ENCODE measurements around the gene CLBA1.
"Not testable (repeated sequence)": the region's sequence is repeated elsewhere in the genome, so short reads cannot be mapped to it uniquely, and the experiment has no call there.

The CLBA1 gene

DNA sequence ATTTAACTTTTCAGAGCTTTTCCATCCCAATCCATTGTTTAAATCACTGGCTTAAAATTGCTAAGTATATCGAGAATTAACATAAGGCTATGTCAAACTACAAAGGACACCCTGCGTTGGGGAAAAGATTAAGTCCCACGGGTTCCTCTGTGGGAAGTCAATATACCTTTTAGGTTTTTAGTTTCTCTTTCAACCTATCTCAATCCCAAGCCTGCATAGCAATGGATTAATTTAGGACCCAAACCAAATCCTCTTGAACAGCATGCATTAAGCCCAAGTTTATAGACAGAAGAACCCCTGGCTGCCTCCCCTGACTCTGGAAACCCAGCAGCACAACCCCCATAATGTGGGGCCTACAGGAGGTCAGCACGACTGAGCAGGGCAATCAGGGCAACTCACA is 29.0 kb downstream of the CLBA1 start:
- DNase-seq (ENCODE audit: low read depth), result no peak
- peak overlapping the region; percentile 11 for H3K4me3 ChIP-seq (ENCODE audit: low read depth, low read length)

DNA sequence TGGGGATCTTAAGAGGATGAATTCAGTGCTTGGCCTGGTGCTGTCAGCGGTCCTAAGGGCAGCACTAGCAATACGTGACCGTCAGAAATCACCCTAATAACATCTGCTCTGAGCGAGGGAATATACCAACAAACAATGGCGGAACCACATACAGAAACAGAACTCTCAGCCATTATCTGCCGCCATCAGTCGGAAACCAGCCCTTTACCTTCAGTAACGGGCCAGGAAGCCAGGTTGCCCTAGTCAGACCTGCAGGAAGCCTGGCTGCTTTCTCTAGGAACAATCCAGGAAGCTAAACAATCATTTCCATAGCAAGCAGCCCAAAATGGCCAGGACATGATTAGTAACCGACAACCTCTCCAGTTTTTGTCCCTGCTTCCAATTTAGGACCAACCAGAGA is 29.7 kb downstream of the CLBA1 start:
- no peak for DNase-seq (ENCODE audit: low read depth)
- H3K4me3 ChIP-seq (ENCODE audit: low read depth, low read length), result no peak overlapping the region

- no peak for DNase-seq (ENCODE audit: low read depth)
- H3K4me3 ChIP-seq (ENCODE audit: low read depth, low read length), result no peak overlapping the region
These were observed 30.3 kb downstream of the CLBA1 start for GRCh38 chr14:105015905-105016304.

- no peak overlapping the region for H3K4me3 ChIP-seq (ENCODE audit: low read depth, low read length)
- no peak for DNase-seq (ENCODE audit: low read depth)
These were observed 32.8 kb downstream of the CLBA1 start for GRCh38 chr14:105018414-105018813.

DNA sequence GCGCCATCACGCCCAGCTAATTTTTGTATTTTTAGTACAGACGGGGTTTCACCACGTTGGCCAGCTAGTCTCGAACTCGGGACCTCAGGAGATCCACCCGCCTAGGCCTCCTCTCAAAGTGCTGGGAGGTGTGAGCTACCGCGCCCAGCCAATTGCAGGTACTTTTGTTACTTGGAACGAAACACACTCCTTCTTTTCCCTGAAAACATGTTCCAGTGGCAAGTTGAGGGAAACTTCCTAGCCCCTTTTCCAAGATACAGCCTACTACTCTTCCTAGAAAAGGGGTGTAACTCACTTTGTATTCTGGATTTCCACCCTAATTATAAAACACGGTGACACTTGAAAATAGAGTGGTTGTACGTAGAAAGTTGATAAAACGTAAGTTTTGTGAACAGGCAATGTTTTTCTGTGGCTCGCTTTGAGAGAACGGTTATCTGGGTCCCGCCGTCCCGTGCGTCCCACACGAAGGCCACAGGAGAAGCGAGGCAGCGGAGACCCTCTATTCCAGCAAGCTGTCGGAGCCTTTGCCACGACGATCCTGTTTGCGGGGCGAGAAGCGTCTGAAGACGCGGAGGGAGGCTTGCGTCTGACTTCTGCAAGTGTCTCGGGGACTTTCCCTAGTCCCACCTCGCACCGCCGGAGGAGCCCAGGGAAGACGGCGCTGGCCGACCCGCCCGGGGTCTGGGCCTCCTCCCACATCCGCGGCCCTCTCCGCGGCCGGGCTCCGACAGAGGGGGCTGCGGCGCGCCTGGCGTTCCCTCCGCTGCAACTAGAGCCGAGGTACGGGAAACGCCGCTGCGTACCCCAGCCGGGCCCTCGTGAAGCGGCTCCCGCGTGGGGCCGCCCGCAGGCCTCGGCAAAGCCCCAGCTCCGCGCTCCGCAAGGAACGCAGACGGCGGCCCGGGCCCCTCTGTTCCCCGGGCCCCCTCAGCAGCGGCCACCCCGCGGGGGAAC is 34.5 kb downstream of the CLBA1 start:
- no peak for DNase-seq (ENCODE audit: low read depth)
- peak overlapping the region; percentile 76 for H3K4me3 ChIP-seq (ENCODE audit: low read depth, low read length)

- H3K4me3 ChIP-seq (ENCODE audit: low read depth, low read length), result peak within 1 kb of the TSS; percentile 76
- DNase-seq (ENCODE audit: low read depth), result peak; percentile 77
These were observed 35.4 kb downstream of the CLBA1 start, which contains the start of gene CDCA4 for GRCh38 chr14:105020815-105021655. TSS of gene CDCA4 (minus strand) at chr14:105021083. CDS start at chr14:105011929, 9,154 bp downstream.

DNA sequence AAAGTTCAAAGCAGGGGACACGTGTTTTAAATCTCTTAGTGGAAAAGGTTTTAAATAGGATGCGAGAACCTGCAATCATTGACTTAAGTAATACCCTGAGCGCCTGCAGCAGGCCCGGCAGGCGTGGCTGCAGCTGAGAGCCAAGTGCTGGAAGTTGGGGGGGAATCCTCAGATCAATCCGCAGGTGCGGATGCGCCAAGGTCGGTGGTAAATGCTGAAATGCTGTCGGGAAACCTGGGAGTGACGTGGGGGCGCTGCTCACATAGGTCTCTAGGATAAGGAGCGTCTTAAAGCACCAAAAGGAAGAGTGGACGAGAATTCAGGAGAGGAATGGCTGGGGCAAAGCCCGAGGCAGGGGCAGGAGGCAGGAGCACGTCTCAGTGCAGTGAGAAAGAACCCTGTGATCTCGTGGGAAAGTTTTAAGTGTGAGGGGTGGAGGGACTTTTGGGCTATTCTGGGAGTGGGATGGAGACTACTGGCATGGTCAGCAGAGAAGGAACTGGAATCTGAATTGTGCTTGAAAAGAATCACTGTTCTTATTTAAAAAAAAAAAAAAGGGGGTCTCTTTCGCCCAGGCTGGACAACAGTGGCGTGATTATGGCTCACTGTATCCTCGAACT is 36.2 kb downstream of the CLBA1 start:
- DNase-seq (ENCODE audit: low read depth), result no peak
- H3K4me3 ChIP-seq (ENCODE audit: low read depth, low read length), result peak overlapping the region; percentile 74

GRCh38 chr14:105022276-105022670 is 36.7 kb downstream of the CLBA1 start:
- peak overlapping the region; percentile 74 for H3K4me3 ChIP-seq (ENCODE audit: low read depth, low read length)
- DNase-seq (ENCODE audit: low read depth), result no peak

DNA sequence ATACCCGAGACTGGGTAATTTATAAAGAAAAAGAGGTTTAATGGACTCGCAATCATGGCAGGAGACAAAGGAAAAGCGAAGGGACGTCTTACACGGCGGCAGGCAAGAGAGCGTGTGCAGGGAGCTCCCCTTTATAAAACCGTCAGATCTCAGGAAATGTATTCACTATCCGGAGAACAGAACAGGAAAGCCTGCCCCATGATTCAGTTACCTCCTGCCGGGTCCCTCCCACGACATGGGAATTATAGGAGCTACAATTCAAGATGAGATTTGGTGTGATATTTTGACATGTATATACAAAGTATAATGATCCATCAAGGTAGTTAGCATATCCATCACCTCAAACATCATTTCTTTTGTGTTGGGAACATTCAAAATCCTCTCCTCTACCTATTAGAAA is 37.6 kb downstream of the CLBA1 start:
- DNase-seq (ENCODE audit: low read depth), result no peak
- no peak overlapping the region for H3K4me3 ChIP-seq (ENCODE audit: low read depth, low read length)

DNA sequence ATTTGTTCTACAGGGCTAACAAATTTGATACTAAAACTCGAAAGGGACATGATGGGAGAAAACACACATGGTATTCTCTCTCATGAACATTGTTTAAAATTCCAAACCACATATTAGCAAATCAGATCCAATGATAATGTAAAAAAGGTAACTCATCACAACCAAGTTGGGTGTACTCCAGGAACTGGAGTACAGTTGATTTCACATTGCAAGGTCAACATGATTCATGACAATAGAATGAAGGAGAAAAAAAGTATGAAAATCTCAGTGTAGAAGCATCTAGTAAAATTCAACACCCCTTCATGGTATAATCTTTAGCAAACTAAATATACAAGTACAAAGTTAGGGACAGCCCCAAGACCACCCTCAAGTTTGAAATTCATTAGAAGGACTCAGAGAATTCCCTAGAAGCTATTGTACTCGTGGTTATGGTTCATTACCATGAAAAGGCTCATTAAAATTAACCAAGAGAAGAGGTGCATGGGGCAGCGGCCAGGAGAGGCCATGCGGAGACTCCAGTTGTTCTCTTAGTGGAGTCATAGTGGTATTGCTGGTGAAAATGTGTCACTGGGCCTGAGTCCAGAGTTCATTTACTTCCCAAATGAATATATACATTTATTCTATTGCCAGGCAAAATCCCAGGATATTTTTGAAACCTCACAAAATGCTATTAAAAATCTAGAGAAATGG is 38.3 kb downstream of the CLBA1 start:
- DNase-seq (ENCODE audit: low read depth), result peak; percentile 64

DNA sequence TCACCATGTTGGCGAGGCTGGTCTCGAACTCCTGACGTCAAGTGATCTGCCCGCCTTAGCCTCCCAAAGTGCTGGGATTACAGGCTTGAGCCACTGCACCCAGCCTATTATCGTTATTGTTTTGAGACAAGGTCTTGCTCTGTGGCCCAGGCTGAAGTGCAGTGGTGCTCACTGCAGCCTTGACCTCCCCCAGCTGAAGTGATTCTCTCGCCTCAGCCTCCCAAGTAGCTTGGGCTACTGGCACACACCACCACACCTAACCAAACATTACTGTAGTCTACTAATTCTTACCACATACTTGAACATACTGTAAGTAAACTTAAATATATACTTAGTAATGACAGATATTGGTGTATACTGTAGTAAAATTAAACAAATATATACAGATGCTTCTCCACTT is 39.8 kb downstream of the CLBA1 start:
- no peak for DNase-seq (ENCODE audit: low read depth)
- H3K4me3 ChIP-seq (ENCODE audit: low read depth, low read length), result no peak overlapping the region

More for the DNA sequence above, 38.3 kb downstream of the CLBA1 start:
- H3K4me3 ChIP-seq (ENCODE audit: low read depth, low read length), result no peak overlapping the region

- peak; percentile 72 for DNase-seq (ENCODE audit: low read depth)
- no peak overlapping the region for H3K4me3 ChIP-seq (ENCODE audit: low read depth, low read length)
These were observed 40.6 kb downstream of the CLBA1 start for GRCh38 chr14:105026033-105026785.

DNA sequence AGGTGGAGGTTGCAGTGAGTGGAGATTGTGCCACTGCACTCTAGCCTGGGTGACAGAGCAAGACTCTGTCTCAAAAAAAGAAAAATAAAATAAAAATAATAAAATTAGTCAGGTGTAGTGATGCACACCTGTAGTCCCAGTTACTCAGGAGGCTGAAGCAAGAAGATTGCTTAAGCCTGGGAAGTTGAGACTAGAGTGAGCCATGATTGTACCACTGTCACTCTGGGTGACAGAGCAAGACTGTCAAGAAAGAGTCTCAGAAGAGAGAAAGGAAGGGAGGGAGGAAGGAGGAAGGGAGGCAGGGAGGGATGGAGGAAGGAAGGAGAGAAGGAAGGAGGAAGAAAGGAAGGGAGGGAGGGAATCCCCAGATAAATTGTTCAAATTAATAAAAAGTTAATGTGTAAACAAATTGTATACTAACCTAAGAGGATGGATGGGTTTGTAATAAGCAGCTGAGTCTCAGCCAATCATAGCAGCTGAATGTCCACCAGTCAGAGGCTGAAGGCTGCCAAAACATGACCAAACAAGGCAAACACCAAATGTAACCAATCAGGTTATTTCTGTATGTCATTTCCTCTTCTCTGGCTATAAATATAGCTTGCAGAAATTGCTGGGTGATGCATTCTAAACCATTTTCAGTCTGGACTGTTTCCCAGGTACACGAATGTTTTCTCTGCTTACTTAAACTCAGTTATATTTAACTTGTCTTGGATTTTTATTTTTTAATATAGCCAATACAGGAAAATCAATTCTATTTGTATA is 41.4 kb downstream of the CLBA1 start:
- DNase-seq (ENCODE audit: low read depth), result no peak
- H3K4me3 ChIP-seq (ENCODE audit: low read depth, low read length), result no peak overlapping the region

GRCh38 chr14:105027718-105028117 is 42.1 kb downstream of the CLBA1 start:
- DNase-seq (ENCODE audit: low read depth); H3K4me3 ChIP-seq (ENCODE audit: low read depth, low read length): not testable (repeated sequence)

DNA sequence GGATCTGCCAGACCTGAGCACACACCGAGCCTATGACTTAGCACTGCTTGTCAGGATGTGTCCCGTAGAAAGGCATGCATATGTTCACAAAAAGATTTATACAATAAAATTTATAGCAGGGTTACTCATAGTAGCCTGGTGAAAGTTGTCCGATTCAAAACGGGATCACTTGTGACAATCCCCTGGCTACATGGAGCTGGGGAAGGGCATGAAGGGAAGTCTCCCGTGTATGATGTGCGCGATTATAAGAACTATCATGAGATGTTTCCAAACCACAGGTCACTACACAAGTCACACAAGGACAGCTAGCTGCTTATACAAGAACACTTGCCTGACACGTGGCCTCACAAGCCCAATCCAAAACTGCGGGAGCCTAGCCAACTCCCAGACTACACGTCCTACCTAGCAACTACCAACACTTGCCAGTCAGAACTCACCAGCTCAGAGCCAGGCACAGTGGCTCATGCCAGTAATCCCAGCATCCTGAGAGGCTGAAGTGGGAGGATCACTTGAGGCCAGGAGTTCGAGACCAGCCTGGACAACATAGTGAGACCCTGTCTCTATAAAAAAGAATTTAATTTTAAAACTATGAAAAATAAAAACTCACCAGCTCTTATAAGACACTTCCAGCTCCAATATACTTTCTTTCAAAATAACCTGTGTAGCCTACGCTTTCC is 42.8 kb downstream of the CLBA1 start:
- no peak for DNase-seq (ENCODE audit: low read depth)

DNA sequence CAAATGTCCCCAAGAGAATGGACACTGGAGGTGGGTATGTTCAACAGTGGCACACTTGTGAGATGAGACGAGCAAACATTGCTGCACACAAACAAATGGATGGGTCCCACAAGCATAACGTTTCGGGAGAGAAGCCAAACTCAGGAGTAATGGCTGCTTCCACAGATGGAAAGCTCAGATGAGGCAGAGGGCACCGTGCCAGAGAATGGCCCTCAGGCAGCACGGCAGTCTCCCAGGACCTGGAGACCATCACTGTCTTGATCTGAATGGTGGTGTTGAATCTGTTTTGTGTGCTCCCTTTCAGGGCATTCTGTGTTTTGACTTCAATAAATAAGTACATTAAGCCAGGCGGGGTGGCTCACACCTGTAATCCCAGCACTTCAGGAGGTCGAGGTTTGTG is 43.8 kb downstream of the CLBA1 start:
- no peak overlapping the region for H3K4me3 ChIP-seq (ENCODE audit: low read depth, low read length)
- DNase-seq (ENCODE audit: low read depth), result no peak

More for the DNA sequence above, 42.8 kb downstream of the CLBA1 start:
- no peak overlapping the region for H3K4me3 ChIP-seq (ENCODE audit: low read depth, low read length)

GRCh38 chr14:105030194-105030593 is 44.6 kb downstream of the CLBA1 start:
- H3K4me3 ChIP-seq (ENCODE audit: low read depth, low read length), result no peak overlapping the region
- DNase-seq (ENCODE audit: low read depth), result no peak
